Ectodermal cell (in vitro differentiated cells): ENCODE data around the gene ADAM19.

Experiments used
- H3K27ac ChIP-seq: 2 replicates; pipeline ENCODE4 v1.7.0; 2013; ENCODE audit warnings: mild to moderate bottlenecking, low read depth, low read length; ENCODE audit not compliant: insufficient read depth, poor library complexity, severe bottlenecking
- H3K27me3 ChIP-seq: 2 replicates; pipeline ENCODE4 v1.7.0; 2013; ENCODE audit warnings: mild to moderate bottlenecking, low read length; ENCODE audit not compliant: insufficient read depth, control insufficient read depth, poor library complexity, severe bottlenecking
- H3K36me3 ChIP-seq: one replicate; pipeline ENCODE4 v1.7.0; 2013; ENCODE audit warnings: low read length; ENCODE audit not compliant: control insufficient read depth, insufficient read depth
- H3K4me1 ChIP-seq: one replicate; pipeline ENCODE4 v1.7.0; 2013; ENCODE audit warnings: low read length; ENCODE audit not compliant: control insufficient read depth, insufficient read depth
- H3K4me3 ChIP-seq: 2 replicates; pipeline ENCODE4 v1.7.0; 2013; ENCODE audit warnings: low read depth, low read length, control low read depth; ENCODE audit not compliant: insufficient read depth
- H3K9me3 ChIP-seq: 2 replicates; pipeline ENCODE4 v1.7.0; 2013; ENCODE audit warnings: mild to moderate bottlenecking, low read length, moderate library complexity; ENCODE audit not compliant: control insufficient read depth
- WGBS, 2 experiments: methylation state at CpG; one replicate each; pipeline ENCODE4 v1.1.7; 2013; ENCODE audit warnings: missing lambda C conversion rate in 2 of 2; 5-methylcytosine and 5-hydroxymethylcytosine counted together

ADAM19 gene

GRCh38 chr5:157541447-157542118 lies 34.0 kb downstream of the ADAM19 start:
- no peak overlapping the region for H3K27ac ChIP-seq
- H3K4me3 ChIP-seq: no peak overlapping the region
- no peaks in the 10 kb centered on the region for H3K27me3 ChIP-seq
- WGBS, 2 experiments: 88 to 89% methylated on average over 6 of the region's 6 CpGs
- H3K4me1 ChIP-seq: peaks cover 13% of the 10 kb centered on the region
- no peaks in the 10 kb centered on the region for H3K9me3 ChIP-seq
- peaks cover 4% of the 10 kb centered on the region for H3K36me3 ChIP-seq

DNA sequence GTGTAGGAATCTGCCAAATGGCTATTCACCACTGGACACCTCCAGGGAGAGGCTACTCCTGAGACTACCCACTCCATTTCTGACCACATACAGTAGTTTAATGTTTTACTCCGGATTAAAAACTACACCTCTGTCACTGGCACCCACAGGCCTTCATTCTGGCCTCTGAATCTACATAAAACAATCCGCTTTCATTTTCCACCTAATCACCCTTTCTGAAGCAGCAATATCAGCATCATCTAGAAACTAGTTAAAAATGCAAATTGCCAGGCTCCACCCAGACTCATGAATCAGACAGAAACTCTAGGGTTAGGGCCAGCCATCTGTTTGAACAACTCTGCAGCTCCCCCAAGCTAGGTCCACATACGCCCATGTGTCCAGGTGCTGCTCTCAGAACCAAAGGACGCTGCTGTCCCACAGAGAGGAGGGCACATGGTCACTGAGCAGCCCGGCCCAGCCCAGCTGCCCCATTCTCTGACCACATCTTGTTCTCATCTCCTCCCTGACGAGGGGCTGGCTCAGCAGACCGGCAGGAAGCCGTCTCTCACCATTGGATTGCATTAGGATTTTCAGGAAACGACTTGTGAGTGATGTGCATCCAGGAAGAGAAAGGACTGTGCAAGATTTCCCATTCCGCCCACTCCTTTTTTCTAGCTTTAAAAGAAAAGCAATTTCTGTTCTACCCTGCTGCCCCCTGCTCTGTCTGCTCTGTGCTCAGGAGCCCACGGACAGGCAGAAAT lies 34.7 kb downstream of the ADAM19 start:
- peaks cover 11% of the 10 kb centered on the region for H3K4me1 ChIP-seq
- peaks cover 4% of the 10 kb centered on the region for H3K36me3 ChIP-seq
- H3K9me3 ChIP-seq: no peaks in the 10 kb centered on the region
- H3K27ac ChIP-seq: no peak overlapping the region
- no peak overlapping the region for H3K4me3 ChIP-seq
- 61 to 67% methylated on average over 11 of the region's 11 CpGs for WGBS, 2 experiments
- H3K27me3 ChIP-seq: no peaks in the 10 kb centered on the region

DNA sequence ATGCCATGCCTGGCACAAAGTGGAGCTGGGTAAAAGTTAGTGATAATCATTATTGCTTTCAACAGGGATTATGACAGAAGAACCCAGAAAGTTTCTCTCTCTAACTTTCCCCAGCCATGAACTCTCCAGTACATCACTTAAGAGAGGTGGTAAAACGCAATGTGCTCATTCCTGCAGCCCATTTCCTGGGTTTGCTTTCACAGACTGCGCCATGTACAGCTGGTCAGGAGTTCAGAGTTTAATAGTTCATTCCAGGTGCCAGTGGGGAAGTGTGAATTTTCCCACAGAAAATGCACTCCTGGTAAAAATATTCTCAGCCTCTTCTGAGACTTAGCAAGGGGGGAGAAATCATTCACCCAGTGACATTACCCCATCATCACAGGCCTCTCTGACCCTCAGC lies 35.5 kb downstream of the ADAM19 start:
- Histone ChIP-seq H3K4me1 (peaks cover 11% of the 10 kb centered on the region), H3K27ac (no peak overlapping the region), H3K9me3 (no peaks in the 10 kb centered on the region), H3K4me3 (no peak overlapping the region), H3K36me3 (peaks cover 4% of the 10 kb centered on the region), H3K27me3 (no peaks in the 10 kb centered on the region)
- WGBS, 2 experiments: 93 to 95% methylated on average over 2 of the region's 2 CpGs

DNA sequence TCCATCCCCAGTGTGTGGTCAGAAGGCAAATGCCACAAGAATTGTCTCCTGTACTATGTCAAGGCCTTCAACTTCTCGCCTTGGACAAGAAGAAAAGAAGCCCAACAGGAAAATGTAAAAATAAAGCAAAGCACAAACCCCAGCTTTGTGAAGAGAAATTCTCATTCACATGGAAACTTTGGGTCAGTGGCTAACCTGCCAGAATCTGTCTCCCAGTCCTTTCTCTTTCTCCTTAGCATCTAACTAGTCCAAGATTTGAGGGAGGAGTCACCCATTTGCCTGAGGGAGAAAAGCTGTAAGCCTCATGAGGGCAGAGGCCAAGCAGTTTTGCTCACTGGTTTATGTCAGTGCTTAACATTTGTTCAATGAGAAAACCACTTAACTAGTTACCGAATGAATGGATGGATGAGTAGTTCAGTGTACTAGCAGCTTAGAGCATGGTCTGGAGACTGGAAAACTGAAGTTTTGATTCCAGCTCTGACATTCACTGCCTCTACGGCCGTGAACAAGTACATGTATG lies 36.0 kb downstream of the ADAM19 start:
- no peaks in the 10 kb centered on the region for H3K27me3 ChIP-seq
- no peak overlapping the region for H3K4me3 ChIP-seq
- 89 to 93% methylated on average over 4 of the region's 4 CpGs for WGBS, 2 experiments
- no peaks in the 10 kb centered on the region for H3K9me3 ChIP-seq
- peaks cover 11% of the 10 kb centered on the region for H3K4me1 ChIP-seq
- H3K27ac ChIP-seq: no peak overlapping the region
- peaks cover 4% of the 10 kb centered on the region for H3K36me3 ChIP-seq

GRCh38 chr5:157538311-157538710 lies 37.3 kb downstream of the ADAM19 start:
- 95 to 97% methylated on average over 6 of the region's 6 CpGs for WGBS, 2 experiments
- Histone ChIP-seq H3K36me3 (peaks cover 4% of the 10 kb centered on the region), H3K27ac (no peak overlapping the region), H3K27me3 (no peaks in the 10 kb centered on the region), H3K4me3 (no peak overlapping the region), H3K9me3 (no peaks in the 10 kb centered on the region), H3K4me1 (peaks cover 11% of the 10 kb centered on the region)

- WGBS, 2 experiments: 89 to 90% methylated on average over 5 to 6 of the region's 6 CpGs
- peaks cover 4% of the 10 kb centered on the region for H3K36me3 ChIP-seq
- H3K27ac ChIP-seq: no peak overlapping the region
- H3K9me3 ChIP-seq: no peaks in the 10 kb centered on the region
- no peak overlapping the region for H3K4me3 ChIP-seq
- H3K4me1 ChIP-seq: peaks cover 1% of the 10 kb centered on the region
- no peaks in the 10 kb centered on the region for H3K27me3 ChIP-seq
These were observed 40.3 kb downstream of the ADAM19 start for GRCh38 chr5:157535042-157535865.

- Histone ChIP-seq H3K4me3 (no peak overlapping the region), H3K27ac (no peak overlapping the region), H3K9me3 (no peaks in the 10 kb centered on the region), H3K36me3 (peaks cover 4% of the 10 kb centered on the region), H3K27me3 (no peaks in the 10 kb centered on the region), H3K4me1 (no peaks in the 10 kb centered on the region)
- WGBS, 2 experiments: 87 to 89% methylated on average over 7 of the region's 7 CpGs
These were observed 42.5 kb downstream of the ADAM19 start for GRCh38 chr5:157533011-157533481.

GRCh38 chr5:157532022-157532421 lies 43.6 kb downstream of the ADAM19 start:
- 95 to 98% methylated on average over 5 of the region's 5 CpGs for WGBS, 2 experiments
- Histone ChIP-seq H3K4me3 (no peak overlapping the region), H3K9me3 (no peaks in the 10 kb centered on the region), H3K36me3 (peaks cover 4% of the 10 kb centered on the region), H3K27me3 (no peaks in the 10 kb centered on the region), H3K27ac (no peak overlapping the region), H3K4me1 (no peaks in the 10 kb centered on the region)

DNA sequence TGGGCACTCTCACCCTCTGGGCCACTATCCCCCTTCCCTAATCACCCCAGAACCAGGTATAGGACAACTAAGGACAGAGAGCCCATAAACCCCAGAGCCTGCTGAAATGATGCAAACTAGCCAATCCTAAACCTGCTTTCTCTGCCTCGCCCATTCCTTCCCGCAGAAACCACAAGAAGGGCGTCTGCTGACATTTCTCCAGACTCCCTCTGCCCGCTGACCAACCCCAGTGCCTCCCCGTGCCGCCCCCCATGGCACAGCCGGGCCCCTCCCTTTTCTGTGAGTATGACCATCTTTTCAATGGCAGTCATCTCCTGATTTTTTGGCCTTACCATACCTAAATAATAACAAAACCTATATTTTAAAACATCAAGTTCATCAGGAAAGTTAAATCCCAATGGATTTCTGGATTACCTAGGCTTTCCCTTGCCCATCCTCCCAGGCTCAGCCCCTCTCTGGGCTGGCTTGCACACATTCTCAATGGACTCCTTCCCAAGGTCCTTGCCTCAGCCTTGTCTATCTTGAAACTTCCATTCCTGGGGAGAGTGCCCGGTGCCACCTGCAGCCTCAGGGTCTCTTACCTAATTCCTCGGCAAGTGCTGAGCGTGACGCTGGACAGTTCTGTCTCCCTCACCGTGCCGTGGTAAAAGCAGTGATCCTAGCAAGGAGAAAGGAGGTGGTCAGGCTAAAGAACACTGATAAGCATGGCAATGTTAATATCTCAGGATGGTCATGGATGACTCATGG lies 45.2 kb downstream of the ADAM19 start:
- 88 to 91% methylated on average over 13 of the region's 13 CpGs for WGBS, 2 experiments
- no peaks in the 10 kb centered on the region for H3K36me3 ChIP-seq
- H3K9me3 ChIP-seq: no peaks in the 10 kb centered on the region
- no peak overlapping the region for H3K27ac ChIP-seq
- H3K4me3 ChIP-seq: no peak overlapping the region
- H3K27me3 ChIP-seq: no peaks in the 10 kb centered on the region
- no peaks in the 10 kb centered on the region for H3K4me1 ChIP-seq
